NCI-H446 (cell line): ENCODE results near the gene PTPRZ1.
A peak's percentile ranks its signal among the peaks of the same experiment; 100 is the strongest.

Experiments used
- DNase-seq, 2 experiments: peaks; one replicate each; lab custom pipeline; 2025; lab: John Stamatoyannopoulos, UW

The PTPRZ1 gene

GRCh38 chr7:122054393-122054792 is 181.4 kb downstream of the PTPRZ1 start:
- DNase-seq = no peak

- no peak for DNase-seq
These were observed 182.1 kb downstream of the PTPRZ1 start for GRCh38 chr7:122055073-122055472.

DNA sequence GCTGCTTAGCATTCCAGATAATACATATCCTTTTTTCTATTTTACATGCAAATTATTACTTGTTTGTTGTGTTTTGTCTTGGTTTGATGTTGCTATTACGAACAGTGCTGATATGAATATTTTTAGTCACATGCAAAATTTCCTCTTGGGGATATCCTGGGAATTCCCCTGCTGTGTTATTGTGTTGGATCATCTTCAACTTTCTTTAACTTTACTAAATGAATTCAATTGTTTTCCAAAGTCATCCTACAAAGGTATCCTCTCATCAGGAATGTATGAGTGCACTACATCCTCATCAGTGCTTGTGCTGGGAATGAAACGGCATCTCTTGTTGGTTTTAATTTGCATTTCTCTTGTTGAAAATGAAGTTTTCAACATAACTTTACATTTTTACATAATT is 184.0 kb downstream of the PTPRZ1 start:
- DNase-seq = no peak

GRCh38 chr7:122059542-122059941 is 186.6 kb downstream of the PTPRZ1 start:
- no peak for DNase-seq

DNA sequence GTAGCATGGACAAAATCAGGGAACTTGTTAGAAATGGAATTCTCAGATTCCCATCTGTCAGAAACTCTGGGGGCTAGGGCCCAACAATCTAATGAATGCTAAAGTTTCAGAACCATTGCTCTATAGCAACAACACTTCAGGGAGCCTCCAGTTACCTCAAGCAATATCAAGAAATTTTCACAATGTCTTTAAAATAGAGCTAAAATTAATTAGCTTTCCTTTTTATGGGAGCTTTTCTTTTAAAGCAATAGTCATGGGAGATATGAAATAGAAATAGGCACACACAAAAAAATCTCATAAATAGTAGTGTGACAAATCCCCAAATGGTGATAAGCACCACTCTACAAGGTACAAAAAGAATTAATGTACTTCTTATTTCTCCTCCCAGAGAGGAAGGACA is 190.2 kb downstream of the PTPRZ1 start:
- DNase-seq = no peak

DNA sequence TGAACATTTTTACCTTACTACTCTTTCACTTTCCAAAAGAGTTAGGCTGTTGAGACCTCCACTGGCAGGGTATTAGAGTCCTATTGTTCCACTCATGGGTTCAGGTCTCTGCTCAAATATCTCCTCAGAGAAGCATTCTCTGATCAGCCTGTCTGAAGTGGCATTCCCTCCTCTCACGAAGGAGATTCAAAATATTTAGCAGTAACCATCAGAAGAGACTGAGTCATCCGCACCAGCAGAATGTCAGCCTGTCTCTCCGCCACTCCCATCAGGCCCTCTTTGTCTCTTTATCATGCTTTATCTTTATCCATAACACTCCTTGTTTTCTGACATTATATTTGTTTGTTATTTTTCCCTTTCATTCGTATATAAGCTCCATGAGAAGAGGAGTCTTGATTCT is 192.0 kb downstream of the PTPRZ1 start:
- no peak for DNase-seq

DNA sequence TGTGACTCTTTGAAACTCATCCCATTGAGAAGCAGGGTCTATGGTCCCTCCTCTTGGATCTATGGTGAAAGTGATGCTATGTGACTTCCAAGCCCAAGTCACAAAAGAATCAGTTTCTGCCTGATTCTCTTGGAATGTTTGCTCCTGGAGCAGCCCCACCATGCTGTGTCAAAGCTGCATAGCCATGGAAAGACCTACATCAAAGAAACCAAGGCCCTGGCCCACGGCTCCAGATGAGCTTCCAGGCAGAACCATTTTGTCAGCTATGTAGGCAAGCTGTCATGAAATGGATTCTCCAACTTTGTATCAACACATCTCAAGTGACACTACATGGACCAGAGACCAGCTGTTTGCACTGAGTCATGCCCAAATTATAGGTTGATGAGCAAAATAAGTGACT is 194.1 kb downstream of the PTPRZ1 start:
- DNase-seq = no peak

- no peak for DNase-seq
These were observed 195.1 kb downstream of the PTPRZ1 start for GRCh38 chr7:122068046-122068445.

- no peak for DNase-seq
These were observed 196.0 kb downstream of the PTPRZ1 start for GRCh38 chr7:122068999-122069398.

- no peak for DNase-seq
These were observed 197.1 kb downstream of the PTPRZ1 start for GRCh38 chr7:122070062-122070461.

DNA sequence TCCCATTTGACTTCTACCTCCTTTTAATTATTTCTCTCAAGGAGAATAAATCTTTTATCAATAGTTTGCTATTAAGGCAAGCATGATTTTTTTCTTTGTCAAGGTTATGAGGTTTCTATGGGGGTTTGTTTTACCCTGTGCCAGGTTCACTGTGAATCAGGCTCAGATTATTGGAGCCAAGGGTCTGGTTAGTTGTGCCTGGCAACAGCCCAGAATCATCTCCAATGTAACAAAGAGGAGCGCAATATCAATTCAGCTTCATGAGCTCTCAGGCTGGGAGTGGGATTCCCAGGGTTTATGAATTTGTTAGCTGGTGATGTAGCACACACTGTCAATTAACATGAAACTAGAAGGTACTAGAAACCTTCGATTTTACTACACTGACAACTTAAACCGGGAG is 197.9 kb downstream of the PTPRZ1 start:
- DNase-seq = peak in 1 of 2 experiments; percentile 16

DNA sequence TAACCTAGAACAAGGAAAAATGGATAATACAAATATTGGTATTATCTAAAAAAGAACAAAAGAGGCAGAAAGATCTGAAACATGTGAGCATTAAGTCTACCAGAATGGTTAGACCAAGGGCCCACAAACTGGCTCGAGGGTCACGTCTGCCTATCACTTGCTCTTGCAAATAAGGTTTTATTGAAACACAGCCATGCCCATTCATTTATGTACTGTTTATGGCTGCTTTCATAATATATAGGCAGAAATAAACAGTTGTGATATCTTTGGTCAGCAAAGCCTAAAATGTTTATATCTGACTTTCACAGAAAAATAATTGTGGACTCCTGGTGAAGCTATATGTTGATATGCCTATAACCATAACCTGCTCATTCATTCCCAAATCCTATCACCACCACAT is 199.3 kb downstream of the PTPRZ1 start:
- no peak for DNase-seq

DNA sequence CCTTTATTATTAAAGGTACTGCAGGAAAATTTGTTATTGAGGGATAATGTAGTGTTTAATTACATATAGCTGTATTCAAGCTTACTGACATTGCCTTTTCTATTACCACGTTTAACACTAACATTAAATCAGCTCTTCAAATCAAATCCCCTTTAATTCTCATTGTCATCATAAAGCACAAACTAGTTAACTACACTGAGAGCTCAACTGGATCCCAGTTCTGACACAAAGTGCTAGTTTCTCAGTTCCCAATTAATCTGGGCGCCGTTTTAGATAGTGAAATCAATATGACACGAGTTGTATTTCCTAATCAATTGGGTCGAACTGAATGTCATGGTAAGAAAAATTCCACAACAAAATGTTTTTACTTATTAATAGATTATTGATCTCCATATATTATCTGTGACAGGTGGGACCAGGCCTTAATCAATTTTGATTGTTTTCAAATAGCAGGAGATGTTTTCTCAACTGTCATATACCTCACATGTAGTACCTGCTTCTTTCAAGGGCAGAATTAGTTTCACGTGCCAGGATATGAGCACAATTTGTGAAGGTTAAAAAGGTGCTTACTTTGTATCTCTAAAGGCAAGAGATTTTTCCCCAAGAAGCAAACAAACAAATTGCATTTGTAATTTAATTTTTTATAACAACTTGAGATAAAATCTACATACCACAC is 200.1 kb downstream of the PTPRZ1 start:
- DNase-seq = no peak

- no peak for DNase-seq
These were observed 200.7 kb downstream of the PTPRZ1 start for GRCh38 chr7:122073635-122074034.

- no peak for DNase-seq
These were observed 209.2 kb downstream of the PTPRZ1 start for GRCh38 chr7:122082160-122082559.

GRCh38 chr7:122082670-122083069 is 209.7 kb downstream of the PTPRZ1 start:
- no peak for DNase-seq

DNA sequence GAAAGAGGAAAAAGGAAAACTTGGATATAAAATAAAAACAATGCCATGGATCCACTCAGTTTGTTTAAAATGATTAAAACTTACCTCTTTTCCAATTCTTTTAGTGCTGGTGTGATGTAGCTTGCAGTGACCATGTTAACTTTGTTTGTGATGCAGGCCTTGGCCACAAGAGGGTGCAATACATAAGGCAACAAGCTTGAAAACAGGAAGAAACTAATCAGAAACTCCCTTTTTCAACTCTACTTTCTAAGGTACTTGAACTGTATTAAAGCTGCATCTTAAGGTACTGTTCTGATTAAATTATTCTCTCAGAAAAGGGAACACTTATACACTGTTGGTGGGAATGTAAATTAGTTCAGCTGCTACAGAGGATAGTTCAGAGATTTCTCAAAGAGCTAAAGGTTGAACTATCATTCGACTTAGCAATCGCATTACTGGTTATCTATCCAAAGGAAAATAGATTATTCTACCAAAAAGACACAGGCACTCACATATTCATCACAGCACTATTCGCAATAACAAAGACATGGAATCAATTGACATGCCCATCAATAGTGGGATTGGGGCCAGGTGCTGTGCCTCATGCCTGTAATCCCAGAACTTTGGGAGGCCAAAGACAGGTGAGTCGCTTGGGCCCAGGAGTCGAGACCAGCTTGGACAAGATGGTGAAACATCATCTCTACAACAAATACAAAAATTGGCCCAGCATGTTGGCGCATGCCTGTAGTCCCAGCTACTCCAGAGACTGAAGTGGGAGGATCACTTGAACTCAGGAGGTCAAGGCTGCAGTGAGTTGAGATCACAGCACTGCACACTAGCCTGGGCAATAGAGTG is 220.2 kb downstream of the PTPRZ1 start:
- DNase-seq = peak; percentile 34 to 66

DNA sequence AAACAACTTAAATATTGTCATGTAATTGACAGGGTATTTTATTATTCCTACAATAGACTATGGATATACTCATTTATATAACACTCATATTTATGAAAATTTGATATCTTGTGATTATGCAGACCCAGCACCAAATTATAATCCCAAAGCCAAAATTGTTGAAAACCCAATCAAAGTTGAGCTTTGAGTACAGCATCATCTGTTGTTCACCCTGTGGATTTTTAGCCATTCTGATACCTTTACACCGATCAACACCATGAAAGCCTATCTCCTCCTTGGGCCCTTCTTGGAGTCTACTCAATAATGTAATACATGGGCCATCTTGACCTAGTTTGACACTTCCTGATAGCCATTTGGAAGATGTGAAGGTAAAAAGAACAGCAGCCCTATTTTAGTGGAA is 221.6 kb downstream of the PTPRZ1 start:
- DNase-seq = no peak

DNA sequence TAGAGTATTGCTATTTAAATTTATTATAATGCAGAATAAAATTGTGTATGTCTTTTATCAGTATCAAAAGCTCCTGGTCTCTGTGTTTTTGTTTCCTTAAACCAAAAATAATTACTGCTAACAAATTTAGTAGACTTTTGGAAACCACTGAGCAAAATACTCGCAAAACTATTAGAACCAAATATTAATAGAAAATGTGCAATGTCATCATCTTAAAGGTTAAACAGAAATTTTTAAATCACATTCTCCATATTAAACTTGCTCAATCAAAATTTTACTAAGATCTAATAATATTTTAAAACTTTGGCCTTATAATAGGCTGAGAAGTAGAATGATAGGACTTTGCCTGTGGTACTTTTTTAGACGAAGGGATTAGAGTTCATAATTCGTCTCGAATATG is 222.7 kb downstream of the PTPRZ1 start:
- no peak for DNase-seq

GRCh38 chr7:122100021-122100420 is 227.1 kb downstream of the PTPRZ1 start:
- DNase-seq = no peak

DNA sequence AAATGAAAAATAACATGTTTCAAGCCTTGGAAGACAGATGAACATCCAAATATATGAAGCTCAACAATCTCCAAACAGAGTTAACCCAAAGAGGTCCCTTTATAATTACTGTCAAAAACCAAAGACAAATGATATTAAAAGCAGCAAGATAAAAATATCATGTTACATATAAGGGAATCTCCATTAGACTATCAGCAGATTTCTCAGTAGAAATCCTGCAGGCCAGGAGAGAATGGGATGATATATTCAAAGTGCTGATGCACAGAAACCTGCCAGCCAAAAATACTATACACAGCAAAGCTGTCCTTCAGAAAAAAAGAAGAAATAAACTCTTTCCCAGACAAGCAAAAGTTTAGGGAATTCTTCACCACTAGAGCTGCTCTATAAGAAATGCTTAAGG is 230.1 kb downstream of the PTPRZ1 start:
- no peak for DNase-seq
